GM12874 (cell line): ENCODE results near the gene RNF13.

Source experiments
- CTCF ChIP-seq: IDR thresholded peaks from 2 replicates; pipeline ENCODE4 v1.5.1; 2011; ENCODE audit warnings: low read depth, mild to moderate bottlenecking, control low read depth, low read length, moderate library complexity; ENCODE audit not compliant: insufficient read depth

RNF13 gene

DNA sequence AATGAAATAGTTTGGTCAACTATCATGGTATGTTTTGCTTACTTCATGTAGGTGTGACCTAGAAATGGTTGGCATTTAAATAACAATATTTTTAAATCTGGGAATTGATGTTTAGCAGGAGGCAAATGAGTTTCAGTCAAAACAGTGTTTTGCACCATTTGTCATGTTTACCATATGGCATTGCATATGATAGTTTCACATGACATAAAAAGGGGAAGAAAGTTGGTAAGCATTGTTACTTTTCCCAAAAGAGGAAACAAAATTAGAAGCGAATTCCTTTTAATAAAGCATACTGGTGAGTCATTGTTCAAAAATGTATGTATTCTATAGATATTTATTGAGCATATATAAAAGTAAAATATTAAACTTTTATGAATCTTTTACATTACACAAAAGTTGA, 2.3 kb downstream of the RNF13 start:
- no peak for TF ChIP-seq CTCF

GRCh38 chr3:149815728-149816127, 2.7 kb downstream of the RNF13 start:
- no peak for TF ChIP-seq CTCF

DNA sequence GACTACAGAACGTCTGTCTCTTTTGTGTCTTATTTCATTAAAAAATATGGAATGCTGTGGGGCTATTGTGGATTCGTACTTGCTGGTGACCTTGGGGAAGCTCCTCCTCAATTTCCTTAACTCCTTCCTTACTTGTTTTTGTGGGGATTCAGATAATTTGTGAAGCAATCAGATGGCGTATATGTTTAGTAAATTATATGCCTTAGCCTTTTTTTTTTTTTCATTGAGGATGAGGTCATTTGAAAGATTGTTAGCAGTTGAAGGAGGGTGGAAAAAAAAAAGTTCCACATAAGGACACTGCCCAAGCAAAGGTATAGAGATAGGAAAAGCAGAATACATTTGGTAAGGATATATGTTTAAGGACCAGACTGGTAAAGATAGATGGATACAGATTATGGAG, 3.3 kb downstream of the RNF13 start:
- TF ChIP-seq CTCF, result no peak

- no peak for TF ChIP-seq CTCF
Measured at GRCh38 chr3:149816986-149817385, 4.0 kb downstream of the RNF13 start.

DNA sequence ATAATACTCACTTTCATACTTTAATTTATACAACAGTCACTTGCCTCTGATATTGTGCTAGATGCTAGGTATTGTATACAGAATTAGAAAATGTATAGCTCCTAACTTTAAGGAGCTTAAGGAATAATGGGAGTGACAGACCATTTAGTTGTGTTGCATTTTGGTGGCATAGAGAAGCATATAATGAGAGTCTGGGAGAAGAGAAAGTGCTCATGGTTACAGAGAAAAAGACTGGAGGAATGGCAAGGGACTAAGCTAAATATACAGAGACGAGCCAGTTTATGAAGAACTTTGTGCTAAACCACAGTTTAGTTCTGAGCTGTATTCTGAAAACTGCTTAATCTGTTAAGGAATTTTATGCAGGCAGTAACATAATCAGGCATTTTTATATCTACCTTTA, 6.4 kb downstream of the RNF13 start:
- no peak for TF ChIP-seq CTCF

- no peak for TF ChIP-seq CTCF
Measured at GRCh38 chr3:149820183-149820582, 7.2 kb downstream of the RNF13 start.

GRCh38 chr3:149826636-149827035, 13.6 kb downstream of the RNF13 start:
- no peak for TF ChIP-seq CTCF

DNA sequence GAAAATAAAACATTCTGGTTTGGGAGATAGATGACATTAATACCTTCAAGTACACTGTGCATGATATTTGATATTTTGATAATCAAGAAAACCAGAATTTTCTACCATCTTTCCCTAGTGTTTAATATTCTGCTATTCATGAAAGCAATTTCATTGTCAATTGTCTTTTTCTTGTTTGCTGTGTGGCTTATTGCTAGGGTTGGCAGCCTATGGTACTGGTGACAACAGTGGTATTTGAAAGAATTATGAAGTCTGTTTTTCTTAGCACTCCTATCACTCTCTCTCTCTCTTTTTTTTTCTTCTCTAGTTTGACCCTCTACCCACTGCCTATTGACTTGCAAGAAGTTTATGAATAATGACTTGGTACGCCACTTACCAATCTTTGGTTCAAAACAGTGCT, 15.4 kb downstream of the RNF13 start:
- TF ChIP-seq CTCF, result no peak
